Measurements from ENCODE around the gene PDIK1L. TPM values are rescaled to one million over a fixed set of nuclear protein-coding genes. Genes with fewer than 3 reads are reported as not detected.

Gene PDIK1L
- total and polyA plus RNA-seq, 4 experiments from 2014 or later = 5.5 to 25.0 (median 14.4) TPM

DNA sequence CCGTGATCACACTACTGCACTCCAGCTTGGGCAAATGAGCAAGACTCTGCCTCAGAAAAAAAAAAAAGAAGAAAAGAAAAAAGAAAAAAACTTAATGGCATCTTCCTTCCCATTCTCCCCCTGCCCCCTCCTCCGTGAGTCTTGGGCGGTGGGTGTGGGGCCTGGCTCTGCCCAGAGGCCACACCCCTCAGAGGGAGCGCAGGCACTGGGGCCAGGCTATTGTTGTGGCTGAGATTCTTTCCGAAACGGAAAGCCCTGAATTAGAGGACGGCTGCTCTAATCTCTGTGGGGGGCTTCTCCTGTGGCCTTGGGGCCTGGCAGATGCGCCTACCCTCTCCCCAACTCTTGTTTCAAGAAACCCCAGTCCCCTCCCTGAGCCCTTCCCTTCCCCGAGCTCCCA is 43.1 kb downstream of the PDIK1L start:
- H3K27me3 ChIP-seq (ENCODE audit: insufficient read depth, low read length) = no peaks in the 10 kb centered on the region
- H3K27ac ChIP-seq (ENCODE audit: low read depth, low read length) = no peak overlapping the region
- H3K4me1 Mint-ChIP-seq = peaks cover 0 to 6% (median under 1%) of the 10 kb centered on the region in 4 donors
- no peak for DNase-seq
- H3K27me3 Mint-ChIP-seq = peaks cover 20 to 35% of the 10 kb centered on the region in 2 donors
- CTCF ChIA-PET (ENCODE audit: partially characterized antibody) = interaction anchor here (0.6 to 2.3 kb wide), 5 partner anchors 9 to 242 kb away, joined by 3 to 6 read pairs (median 3); partner anchors contain the start of gene ZNF593
- no peak overlapping the region for H3K4me3 ChIP-seq (ENCODE audit: low read length in 2 of 2)
- no peaks in the 10 kb centered on the region for H3K36me3 Mint-ChIP-seq
- H3K36me3 ChIP-seq (ENCODE audit: insufficient read depth, low read length) = no peaks in the 10 kb centered on the region
- POLR2A ChIA-PET (ENCODE audit: partially characterized antibody) = interaction anchor here (0.9 to 1.0 kb wide), 2 partner anchors 15 to 29 kb away, joined by 3 read pairs; partner anchors contain the start of gene ZNF593
- no peaks in the 10 kb centered on the region for H3K9me3 Mint-ChIP-seq
- H3K4me3 Mint-ChIP-seq = no peak overlapping the region
- no peaks in the 10 kb centered on the region for H3K4me1 ChIP-seq (ENCODE audit: insufficient read depth, low read length)
- no peaks in the 10 kb centered on the region for H3K9me3 ChIP-seq (ENCODE audit: control insufficient read depth in 1 of 2, low read length in 2 of 2)
- intact Hi-C loops (cut with micrococcal nuclease) = no loop called here
- H3K27ac Mint-ChIP-seq = no peak overlapping the region

DNA sequence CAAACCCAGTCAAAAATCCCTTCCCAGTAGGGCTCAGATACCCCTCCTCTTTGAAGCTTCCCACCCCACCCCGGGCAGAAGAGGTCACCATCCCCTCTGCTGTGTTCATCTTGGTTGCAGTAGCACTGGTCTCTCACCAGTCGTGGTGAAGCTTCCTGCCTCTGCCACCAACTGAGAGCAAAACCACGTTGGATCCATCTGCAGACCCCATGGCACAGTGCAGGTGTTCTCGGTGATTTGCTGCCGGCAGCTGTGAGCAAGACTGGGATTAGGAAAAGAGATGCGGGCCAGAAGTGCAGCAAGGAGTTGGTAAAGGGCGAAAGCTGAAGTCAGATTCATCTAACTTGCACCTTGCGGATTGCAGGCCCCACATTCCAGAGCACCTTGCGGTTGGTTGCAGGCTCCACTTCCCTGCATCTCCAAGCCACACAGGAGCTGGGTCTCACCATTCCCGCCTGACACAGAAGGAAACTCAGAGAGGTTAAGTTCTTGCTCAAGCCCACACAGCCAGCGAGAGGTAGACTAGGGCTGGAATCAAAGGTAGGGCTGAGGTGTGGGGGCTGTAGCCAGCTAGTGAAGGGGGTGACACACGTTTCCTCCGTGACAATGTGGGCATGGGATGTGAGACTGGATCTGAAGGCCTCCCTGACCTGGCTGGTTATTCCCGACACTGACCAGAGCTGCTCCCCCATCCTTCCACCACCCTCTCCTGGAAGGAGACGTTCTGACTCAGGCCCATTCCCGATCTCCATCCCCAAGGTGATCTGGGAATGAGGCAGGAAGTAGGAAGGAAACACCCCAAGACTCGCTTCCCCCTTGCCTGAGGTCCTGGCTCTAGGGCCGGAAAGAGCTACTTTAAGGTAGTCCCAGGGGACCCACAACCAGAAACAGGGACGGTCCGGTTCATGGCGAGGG is 44.0 kb downstream of the PDIK1L start:
- H3K9me3 ChIP-seq (ENCODE audit: control insufficient read depth in 1 of 2, low read length in 2 of 2) = no peaks in the 10 kb centered on the region
- Mint-ChIP-seq H3K4me3 (no peak overlapping the region), H3K36me3 (no peaks in the 10 kb centered on the region), H3K4me1 (peaks cover 0 to 6% (median under 1%) of the 10 kb centered on the region in 4 donors), H3K27me3 (peaks cover 20 to 34% of the 10 kb centered on the region in 2 donors), H3K27ac (peak overlapping the region in 1 of 7 donors; percentile 37), H3K9me3 (no peaks in the 10 kb centered on the region)
- no peaks in the 10 kb centered on the region for H3K27me3 ChIP-seq (ENCODE audit: insufficient read depth, low read length)
- ChIA-PET CTCF (ENCODE audit: partially characterized antibody) (interaction anchor here (0.7 to 1.3 kb wide), 4 partner anchors 8 to 120 kb away, joined by 3 to 4 read pairs (median 4); partner anchors contain the start of gene ZNF593), POLR2A (ENCODE audit: partially characterized antibody) (interaction anchor here (0.9 to 1.0 kb wide), 2 partner anchors 14 to 30 kb away, joined by 3 read pairs; partner anchors contain the start of gene ZNF593)
- H3K36me3 ChIP-seq (ENCODE audit: insufficient read depth, low read length) = no peaks in the 10 kb centered on the region
- H3K27ac ChIP-seq (ENCODE audit: low read depth, low read length) = no peak overlapping the region
- no peak overlapping the region for H3K4me3 ChIP-seq (ENCODE audit: low read length in 2 of 2)
- DNase-seq = no peak
- intact Hi-C loops (cut with micrococcal nuclease) = no loop called here
- H3K4me1 ChIP-seq (ENCODE audit: insufficient read depth, low read length) = no peaks in the 10 kb centered on the region

- H3K4me3 ChIP-seq (ENCODE audit: low read length in 2 of 2) = no peak overlapping the region
- no peaks in the 10 kb centered on the region for H3K27me3 ChIP-seq (ENCODE audit: insufficient read depth, low read length)
- H3K27me3 Mint-ChIP-seq = peaks cover 17 to 30% of the 10 kb centered on the region in 2 donors
- no peaks in the 10 kb centered on the region for H3K36me3 Mint-ChIP-seq
- peak overlapping the region in 1 of 7 donors; percentile 47 for H3K27ac Mint-ChIP-seq
- no peaks in the 10 kb centered on the region for H3K36me3 ChIP-seq (ENCODE audit: insufficient read depth, low read length)
- no peak overlapping the region for H3K4me3 Mint-ChIP-seq
- H3K27ac ChIP-seq (ENCODE audit: low read depth, low read length) = no peak overlapping the region
- peaks cover 0 to 6% (median under 1%) of the 10 kb centered on the region in 4 donors for H3K4me1 Mint-ChIP-seq
- no peaks in the 10 kb centered on the region for H3K4me1 ChIP-seq (ENCODE audit: insufficient read depth, low read length)
- DNase-seq = no peak
- no peaks in the 10 kb centered on the region for H3K9me3 ChIP-seq (ENCODE audit: control insufficient read depth in 1 of 2, low read length in 2 of 2)
- POLR2A ChIA-PET (ENCODE audit: partially characterized antibody) = no interaction called here
- H3K9me3 Mint-ChIP-seq = no peaks in the 10 kb centered on the region
- CTCF ChIA-PET (ENCODE audit: partially characterized antibody) = interaction anchor here (0.7 to 2.1 kb wide), 5 partner anchors 11 to 121 kb away, joined by 3 to 10 read pairs (median 5); partner anchors contain the start of gene ZNF593
- intact Hi-C loops (cut with micrococcal nuclease) = no loop called here
Measured at GRCh38 chr1:26156285-26157038, 44.8 kb downstream of the PDIK1L start.

DNA sequence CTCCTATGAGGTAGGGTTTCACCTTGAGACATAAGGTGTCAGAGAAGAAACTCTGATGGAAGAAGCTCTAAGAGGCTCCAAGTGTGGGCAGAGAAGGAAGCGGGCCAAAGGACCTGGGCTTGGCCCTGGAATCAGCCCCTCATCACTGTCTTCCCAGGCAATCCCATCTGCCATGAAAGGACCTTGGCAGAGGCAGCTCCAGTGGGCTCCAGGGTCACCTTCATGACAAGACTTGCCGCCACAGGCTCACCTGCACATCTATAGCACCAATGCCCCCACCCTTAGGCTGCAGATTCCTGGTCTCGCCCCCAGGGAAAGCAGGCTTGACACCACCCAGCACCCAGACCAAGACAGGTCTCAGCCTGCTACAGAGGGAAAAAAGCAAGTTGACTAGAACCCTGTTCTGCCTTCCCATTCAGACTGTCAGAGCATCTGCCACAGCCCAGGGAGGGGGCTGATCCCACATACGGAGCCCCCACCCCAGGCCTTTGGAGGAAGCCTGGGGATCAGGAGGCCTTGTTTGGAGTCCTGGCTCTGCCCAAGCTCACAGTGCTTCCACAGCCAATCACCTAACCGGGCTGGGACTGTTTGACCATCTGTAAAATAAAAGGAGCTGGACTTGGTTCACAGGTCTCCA is 46.8 kb downstream of the PDIK1L start:
- no peak overlapping the region for H3K4me3 ChIP-seq (ENCODE audit: low read length in 2 of 2)
- Mint-ChIP-seq H3K27ac (peak overlapping the region in 1 of 7 donors; percentile 57), H3K27me3 (peaks cover 19 to 33% of the 10 kb centered on the region in 2 donors), H3K36me3 (no peaks in the 10 kb centered on the region), H3K9me3 (no peaks in the 10 kb centered on the region), H3K4me3 (no peak overlapping the region), H3K4me1 (peaks cover 0 to 10% (median 5%) of the 10 kb centered on the region in 4 donors)
- peaks cover 7% of the 10 kb centered on the region for H3K27me3 ChIP-seq (ENCODE audit: insufficient read depth, low read length)
- no peaks in the 10 kb centered on the region for H3K36me3 ChIP-seq (ENCODE audit: insufficient read depth, low read length)
- peaks cover 5% of the 10 kb centered on the region for H3K4me1 ChIP-seq (ENCODE audit: insufficient read depth, low read length)
- intact Hi-C loops (cut with micrococcal nuclease) = no loop called here
- POLR2A ChIA-PET (ENCODE audit: partially characterized antibody) = no interaction called here
- H3K27ac ChIP-seq (ENCODE audit: low read depth, low read length) = no peak overlapping the region
- DNase-seq = no peak
- CTCF ChIA-PET (ENCODE audit: partially characterized antibody) = interaction anchor here (0.8 to 2.1 kb wide), 3 partner anchors 13 to 52 kb away, joined by 3 to 10 read pairs (median 3); partner anchors contain the start of gene ZNF593OS
- H3K9me3 ChIP-seq (ENCODE audit: control insufficient read depth in 1 of 2, low read length in 2 of 2) = no peaks in the 10 kb centered on the region

GRCh38 chr1:26158908-26159742 is 47.5 kb downstream of the PDIK1L start, which contains the start of gene FAM110D:
Gene FAM110D (plus strand): TSS chr1:26159079. CDS start chr1:26161292, 2,213 bp downstream.
- Mint-ChIP-seq H3K9me3 (no peaks in the 10 kb centered on the region), H3K27ac (peak within 1 kb of the TSS in 1 of 7 donors; percentile 57), H3K4me1 (peaks cover 0 to 15% (median 8%) of the 10 kb centered on the region in 4 donors), H3K36me3 (no peaks in the 10 kb centered on the region), H3K27me3 (peaks cover 19 to 36% of the 10 kb centered on the region in 2 donors), H3K4me3 (peak within 1 kb of the TSS in 1 of 8 donors; percentile 55)
- Histone ChIP-seq H3K27me3 (ENCODE audit: insufficient read depth, low read length) (peaks cover 7% of the 10 kb centered on the region), H3K9me3 (ENCODE audit: control insufficient read depth in 1 of 2, low read length in 2 of 2) (no peaks in the 10 kb centered on the region), H3K4me1 (ENCODE audit: insufficient read depth, low read length) (peaks cover 12% of the 10 kb centered on the region), H3K4me3 (ENCODE audit: low read length in 2 of 2) (no peak within 1 kb of the TSS), H3K36me3 (ENCODE audit: insufficient read depth, low read length) (no peaks in the 10 kb centered on the region), H3K27ac (ENCODE audit: low read depth, low read length) (no peak within 1 kb of the TSS)
- POLR2A ChIA-PET (ENCODE audit: partially characterized antibody) = no interaction called here
- intact Hi-C loops (cut with micrococcal nuclease) = no loop called here
- CTCF ChIA-PET (ENCODE audit: partially characterized antibody) = interaction anchor here (0.8 to 1.0 kb wide), 3 partner anchors 13 to 53 kb away, joined by 3 read pairs; partner anchors contain the start of gene ZNF593OS
- no peak for DNase-seq

DNA sequence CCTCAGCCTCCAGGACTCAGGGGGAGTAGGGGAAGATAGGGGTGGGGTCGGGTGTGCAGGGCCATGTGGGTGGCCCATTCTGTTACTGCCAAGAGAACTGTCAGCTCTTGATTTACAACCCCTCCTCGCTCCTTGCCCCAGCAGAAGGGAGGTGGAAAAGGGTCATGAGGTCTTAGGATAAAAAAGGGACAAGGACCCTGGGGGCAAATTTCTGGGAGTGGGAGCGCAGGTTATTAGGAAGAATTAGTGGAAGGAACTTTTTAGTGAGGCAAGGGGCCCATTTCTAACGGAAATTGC is 48.1 kb downstream of the PDIK1L start:
- Mint-ChIP-seq H3K9me3 (no peaks in the 10 kb centered on the region), H3K4me3 (no peak overlapping the region), H3K4me1 (peaks cover 0 to 15% (median 8%) of the 10 kb centered on the region in 4 donors), H3K27ac (no peak overlapping the region), H3K36me3 (no peaks in the 10 kb centered on the region), H3K27me3 (peaks cover 19 to 36% of the 10 kb centered on the region in 2 donors)
- H3K36me3 ChIP-seq (ENCODE audit: insufficient read depth, low read length) = no peaks in the 10 kb centered on the region
- H3K9me3 ChIP-seq (ENCODE audit: control insufficient read depth in 1 of 2, low read length in 2 of 2) = no peaks in the 10 kb centered on the region
- intact Hi-C loops (cut with micrococcal nuclease) = no loop called here
- ChIA-PET CTCF (ENCODE audit: partially characterized antibody) (interaction anchor here (1.0 kb wide), 1 partner anchor 15 kb away, joined by 3 read pairs; no protein-coding TSS in a partner anchor), POLR2A (ENCODE audit: partially characterized antibody) (interaction anchor here (0.7 kb wide), 1 partner anchor 75 kb away, joined by 5 read pairs; no protein-coding TSS in a partner anchor)
- no peak overlapping the region for H3K4me3 ChIP-seq (ENCODE audit: low read length in 2 of 2)
- peaks cover 7% of the 10 kb centered on the region for H3K27me3 ChIP-seq (ENCODE audit: insufficient read depth, low read length)
- H3K4me1 ChIP-seq (ENCODE audit: insufficient read depth, low read length) = peaks cover 16% of the 10 kb centered on the region
- H3K27ac ChIP-seq (ENCODE audit: low read depth, low read length) = no peak overlapping the region
- DNase-seq = no peak
